Measurements from ENCODE around the gene PIGU. TPM values are rescaled to one million over a fixed set of nuclear protein-coding genes. Genes with fewer than 3 reads are reported as not detected.

PIGU gene
- total RNA-seq, 1 donor from 2014 or later: 40.1 TPM

GRCh38 chr20:34713194-34713943 is 36.5 kb upstream of the PIGU start:
- Histone ChIP-seq H3K79me2 (ENCODE audit: low read depth) (no peaks in the 10 kb centered on the region), H3K9ac (no peak overlapping the region), H3F3A (ENCODE audit: low read depth) (peaks cover 20% of the 10 kb centered on the region), H2AFZ (replicated peaks) (no peak overlapping the region), H3K36me3 (no peaks in the 10 kb centered on the region), H3K4me3 (no peak overlapping the region), H3K4me1 (no peaks in the 10 kb centered on the region), H3K27ac (no peak overlapping the region), H3K27me3 (peaks cover 38% of the 10 kb centered on the region), H4K20me1 (ENCODE audit: low read depth) (peaks cover 13% of the 10 kb centered on the region), H3K9me3 (ENCODE audit: low read depth) (no peaks in the 10 kb centered on the region), H3K4me2 (no peak overlapping the region)
- no peak for DNase-seq (ENCODE audit: low spot score)
- no peaks in the 10 kb centered on the region for H3K9me3 Mint-ChIP-seq
- H3K27me3 Mint-ChIP-seq (ENCODE audit: insufficient read depth, low read depth): peaks cover 15% of the 10 kb centered on the region
- no peak for TF ChIP-seq EZH2phosphoT487 (IDR thresholded peaks at IDR 0.05)
- TF ChIP-seq, protein P1, sequence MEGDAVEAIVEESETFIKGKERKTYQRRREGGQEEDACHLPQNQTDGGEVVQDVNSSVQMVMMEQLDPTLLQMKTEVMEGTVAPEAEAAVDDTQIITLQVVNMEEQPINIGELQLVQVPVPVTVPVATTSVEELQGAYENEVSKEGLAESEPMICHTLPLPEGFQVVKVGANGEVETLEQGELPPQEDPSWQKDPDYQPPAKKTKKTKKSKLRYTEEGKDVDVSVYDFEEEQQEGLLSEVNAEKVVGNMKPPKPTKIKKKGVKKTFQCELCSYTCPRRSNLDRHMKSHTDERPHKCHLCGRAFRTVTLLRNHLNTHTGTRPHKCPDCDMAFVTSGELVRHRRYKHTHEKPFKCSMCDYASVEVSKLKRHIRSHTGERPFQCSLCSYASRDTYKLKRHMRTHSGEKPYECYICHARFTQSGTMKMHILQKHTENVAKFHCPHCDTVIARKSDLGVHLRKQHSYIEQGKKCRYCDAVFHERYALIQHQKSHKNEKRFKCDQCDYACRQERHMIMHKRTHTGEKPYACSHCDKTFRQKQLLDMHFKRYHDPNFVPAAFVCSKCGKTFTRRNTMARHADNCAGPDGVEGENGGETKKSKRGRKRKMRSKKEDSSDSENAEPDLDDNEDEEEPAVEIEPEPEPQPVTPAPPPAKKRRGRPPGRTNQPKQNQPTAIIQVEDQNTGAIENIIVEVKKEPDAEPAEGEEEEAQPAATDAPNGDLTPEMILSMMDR (IDR thresholded peaks at IDR 0.05): no peak
- no peak for TF ChIP-seq EZH2 (IDR thresholded peaks at IDR 0.05)
- H3K4me3 Mint-ChIP-seq: no peak overlapping the region
- no peak overlapping the region for H3K27ac Mint-ChIP-seq
- peaks cover 7% of the 10 kb centered on the region for H3K4me1 Mint-ChIP-seq
- H3K36me3 Mint-ChIP-seq: peaks cover 15% of the 10 kb centered on the region

DNA sequence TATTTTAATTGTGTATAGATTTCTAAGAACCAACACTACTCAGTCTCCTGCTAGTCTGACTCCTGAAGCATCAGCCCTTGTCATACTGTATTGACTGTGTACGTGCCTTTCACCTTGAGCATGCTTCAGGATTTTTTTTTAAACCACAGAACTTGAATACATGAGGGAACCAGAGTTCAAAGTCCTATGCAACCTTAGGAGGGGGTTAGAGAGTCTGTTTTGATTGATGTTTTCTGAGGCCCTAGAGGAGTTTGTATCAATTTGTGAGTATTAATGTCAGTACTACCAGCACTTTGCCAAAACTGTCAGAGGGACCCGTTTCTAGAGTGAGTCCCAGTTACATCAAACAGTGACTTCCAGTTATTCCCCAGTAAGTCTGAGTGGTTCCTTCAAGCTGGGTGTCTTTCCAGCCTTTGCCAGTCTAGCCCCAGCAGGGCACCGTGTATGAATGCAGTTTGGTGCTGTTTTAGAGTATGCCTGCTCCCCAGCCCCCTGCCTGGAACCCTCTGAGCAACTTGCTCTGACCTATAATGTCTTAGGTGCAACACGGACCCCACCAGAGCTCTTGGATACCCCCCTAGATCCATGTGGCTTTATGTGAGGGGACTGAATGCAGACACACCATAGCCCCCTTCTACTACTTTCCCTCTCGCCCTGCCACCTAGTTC is 35.8 kb upstream of the PIGU start:
- Mint-ChIP-seq H3K27ac (no peak overlapping the region), H3K27me3 (ENCODE audit: insufficient read depth, low read depth) (peaks cover 21% of the 10 kb centered on the region), H3K36me3 (peaks cover 15% of the 10 kb centered on the region), H3K4me1 (peaks cover 7% of the 10 kb centered on the region), H3K9me3 (no peaks in the 10 kb centered on the region), H3K4me3 (no peak overlapping the region)
- TF ChIP-seq EZH2phosphoT487 (IDR thresholded peaks at IDR 0.05): no peak
- TF ChIP-seq, protein P1 (IDR thresholded peaks at IDR 0.05): no peak
- TF ChIP-seq EZH2 (IDR thresholded peaks at IDR 0.05): no peak
- no peak overlapping the region for H2AFZ ChIP-seq (replicated peaks)
- no peak overlapping the region for H3K27ac ChIP-seq
- H3K4me3 ChIP-seq: no peak overlapping the region
- H3K4me1 ChIP-seq: no peaks in the 10 kb centered on the region
- H3K36me3 ChIP-seq: no peaks in the 10 kb centered on the region
- no peaks in the 10 kb centered on the region for H3K79me2 ChIP-seq (ENCODE audit: low read depth)
- peaks cover 21% of the 10 kb centered on the region for H3F3A ChIP-seq (ENCODE audit: low read depth)
- no peaks in the 10 kb centered on the region for H3K9me3 ChIP-seq (ENCODE audit: low read depth)
- H3K9ac ChIP-seq: no peak overlapping the region
- no peak for DNase-seq (ENCODE audit: low spot score)
- peaks cover 45% of the 10 kb centered on the region for H3K27me3 ChIP-seq
- peaks cover 13% of the 10 kb centered on the region for H4K20me1 ChIP-seq (ENCODE audit: low read depth)
- no peak overlapping the region for H3K4me2 ChIP-seq

DNA sequence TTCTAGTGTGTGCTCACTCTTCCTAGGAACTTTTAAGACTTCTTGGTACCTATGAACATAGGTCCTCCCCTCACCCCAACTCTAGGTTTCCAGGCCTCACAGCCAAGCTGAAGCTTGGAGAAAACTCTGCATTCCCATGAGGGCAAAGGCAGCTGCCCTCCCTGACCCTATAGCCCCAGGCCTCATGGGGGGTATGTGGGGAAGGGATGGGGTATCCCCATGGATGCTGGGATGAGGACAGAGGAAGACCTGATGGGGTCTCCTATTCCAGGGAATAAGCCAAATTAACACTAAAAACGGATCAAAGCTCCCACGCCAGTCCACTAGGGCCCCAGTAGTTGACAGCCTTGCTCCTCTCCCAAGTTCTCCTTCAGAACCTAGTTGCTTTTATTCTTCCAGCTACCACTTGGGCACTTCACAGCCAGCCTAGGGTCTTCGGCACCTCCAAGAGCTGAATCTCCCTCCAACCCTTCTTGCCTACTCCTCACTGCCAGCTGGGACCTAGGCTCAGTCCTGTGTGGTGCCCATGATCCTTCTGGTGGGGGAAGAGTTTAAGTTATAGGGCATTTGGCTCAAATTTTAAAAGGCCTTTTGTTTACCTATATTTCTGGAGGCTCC is 35.0 kb upstream of the PIGU start:
- no peaks in the 10 kb centered on the region for H3K9me3 ChIP-seq (ENCODE audit: low read depth)
- H3K79me2 ChIP-seq (ENCODE audit: low read depth): no peaks in the 10 kb centered on the region
- no peak overlapping the region for H3K9ac ChIP-seq
- Mint-ChIP-seq H3K9me3 (no peaks in the 10 kb centered on the region), H3K36me3 (peaks cover 11% of the 10 kb centered on the region), H3K4me3 (no peak overlapping the region), H3K27me3 (ENCODE audit: insufficient read depth, low read depth) (peaks cover 21% of the 10 kb centered on the region), H3K4me1 (peaks cover 7% of the 10 kb centered on the region), H3K27ac (no peak overlapping the region)
- H3K4me3 ChIP-seq: no peak overlapping the region
- TF ChIP-seq, protein P1 (IDR thresholded peaks at IDR 0.05): no peak
- TF ChIP-seq EZH2phosphoT487 (IDR thresholded peaks at IDR 0.05) (no peak), EZH2 (IDR thresholded peaks at IDR 0.05) (no peak)
- H3F3A ChIP-seq (ENCODE audit: low read depth): peaks cover 21% of the 10 kb centered on the region
- no peaks in the 10 kb centered on the region for H3K36me3 ChIP-seq
- no peak overlapping the region for H3K27ac ChIP-seq
- H3K4me2 ChIP-seq: no peak overlapping the region
- H3K4me1 ChIP-seq: no peaks in the 10 kb centered on the region
- DNase-seq (ENCODE audit: low spot score): no peak
- H4K20me1 ChIP-seq (ENCODE audit: low read depth): peaks cover 13% of the 10 kb centered on the region
- H2AFZ ChIP-seq (replicated peaks): no peak overlapping the region
- peaks cover 52% of the 10 kb centered on the region for H3K27me3 ChIP-seq
